HepG2 (cell line): ENCODE data around the gene ANXA2. TPM values are rescaled to one million over a fixed set of nuclear protein-coding genes. Genes with fewer than 3 reads are reported as not detected.

Experiments used
- ATAC-seq: fragments of 200-7000 bp; cut with Tn5 transposase; 3 replicates; pipeline ENCODE4 v1.9.1; 2020; ENCODE audit warnings: mild to moderate bottlenecking, moderate library complexity
- BruUV-seq: library from RNA; stranded (reverse); fragments of 400-500 nt; replicated peaks from 2 replicates; lab custom pipeline; 2021; lab: Mats Ljungman, UMichigan
- CTCF ChIA-PET: fragments of 300-600 bp; formaldehyde crosslinking; extraction: SDS; loops from one replicate; lab custom pipeline; 2021; ENCODE audit warnings: low total read pairs, inconsistent platforms, low intra/inter-chr PET ratio; lab: Yijun Ruan, JAX
- POLR2A ChIA-PET: fragments of 350-600 bp; sonication (Branson Sonifier 250); formaldehyde crosslinking; loops from one replicate; lab custom pipeline; 2020; ENCODE audit warnings: antibody characterized with exemption, inconsistent platforms; lab: Yijun Ruan, JAX
- DNase-seq: peaks from one replicate; pipeline ENCODE4 v3.0.0-alpha.2; 2015; ENCODE audit warnings: low spot score
- FAIRE-seq: peaks from 3 replicates; lab custom pipeline; 2011; peaks lifted over from hg19 to GRCh38; lab: Jason Lieb, UNC
- H2AFZ ChIP-seq: one replicate; pipeline ENCODE4 v1.6.1; 2011; ENCODE audit warnings: low read length, inconsistent platforms
- H3K27ac ChIP-seq: fragments of 300-600 bp; 3 replicates; pipeline ENCODE4 v1.8.0; 2011; ENCODE audit warnings: mixed run types, mild to moderate bottlenecking, mixed read lengths, low read length, inconsistent platforms; ENCODE audit not compliant: insufficient read depth; ENCODE audit errors: extremely low read length
- H3K27me3 ChIP-seq, 2 experiments: fragments of 200-600 bp in 1 of 2; 2 replicates in 1 of 2; 3 replicates in 1 of 2; pipeline versions ENCODE4 v1.6.0 to v1.8.0; 2011; ENCODE audit warnings: low read length in 2 of 2, mild to moderate bottlenecking in 2 of 2, moderate library complexity in 2 of 2, inconsistent platforms in 1 of 2; ENCODE audit not compliant: insufficient read depth in 2 of 2, control insufficient read depth in 1 of 2
- H3K36me3 ChIP-seq, 2 experiments: fragments of 200-600 bp in 1 of 2; replicated peaks in 1 of 2; 2 replicates in 1 of 2; 3 replicates in 1 of 2; pipeline versions ENCODE4 v1.5.1 to v1.8.0; 2011; ENCODE audit warnings: low read length in 2 of 2, inconsistent platforms in 1 of 2; ENCODE audit not compliant: insufficient read depth in 2 of 2, control insufficient read depth in 1 of 2
- H3K4me1 ChIP-seq: 2 replicates; pipeline ENCODE4 v1.5.1; 2012; ENCODE audit warnings: low read length, inconsistent platforms; ENCODE audit not compliant: insufficient read depth
- H3K4me2 ChIP-seq: 2 replicates; pipeline ENCODE4 v1.6.0; 2011; ENCODE audit warnings: low read depth, low read length, inconsistent platforms
- H3K4me3 ChIP-seq, 3 experiments: fragments of 200-600 bp in 1 of 3; sonication (generic), shearing (Covaris generic) in 1 of 3; replicated peaks in 1 of 3; 2 replicates each; pipeline ENCODE4 v1.5.1; 2011 to 2016; ENCODE audit warnings: low read length in 3 of 3, inconsistent platforms in 2 of 3, low read depth in 2 of 3, mild to moderate bottlenecking in 2 of 3, control low read depth in 1 of 3, mixed read lengths in 1 of 3; ENCODE audit not compliant: insufficient read depth in 1 of 3
- H3K79me2 ChIP-seq: one replicate; pipeline ENCODE4 v1.6.1; 2011; ENCODE audit warnings: low read length, inconsistent platforms; ENCODE audit not compliant: insufficient read depth
- H3K9ac ChIP-seq: 2 replicates; pipeline ENCODE4 v1.6.0; 2011; ENCODE audit warnings: mild to moderate bottlenecking, low read depth, low read length, inconsistent platforms; ENCODE audit not compliant: insufficient read depth
- H3K9me3 ChIP-seq: 2 replicates; pipeline ENCODE4 v1.5.1; 2012; ENCODE audit warnings: mild to moderate bottlenecking, low read length
- H4K20me1 ChIP-seq: 2 replicates; pipeline ENCODE4 v1.6.0; 2011; ENCODE audit warnings: inconsistent platforms, mild to moderate bottlenecking, low read length, moderate library complexity; ENCODE audit not compliant: insufficient read depth
- ELF4 ChIP-seq: sonication (generic); formaldehyde crosslinking; IDR thresholded peaks from 2 replicates; pipeline ENCODE4 v1.5.0; 2020; ENCODE audit warnings: missing genetic modification reagents, mild to moderate bottlenecking, moderate library complexity, borderline replicate concordance
- HMGA1 ChIP-seq: sonication (generic); formaldehyde crosslinking; conservative IDR thresholded peaks from 2 replicates; pipeline ENCODE4 v1.4.0; 2020; ENCODE audit warnings: missing genetic modification reagents
- HOXD1 ChIP-seq: sonication (generic); formaldehyde crosslinking; IDR thresholded peaks from 2 replicates; pipeline ENCODE4 v1.5.0; 2020; ENCODE audit warnings: missing genetic modification reagents
- KLF16 ChIP-seq, 2 experiments: sonication (generic) in 1 of 2; formaldehyde crosslinking in 1 of 2; IDR thresholded peaks; 2 replicates each; pipeline versions ENCODE4 v1.6.1 to v1.8.0; 2016 to 2023; ENCODE audit warnings: missing genetic modification reagents in 2 of 2, missing compliant biosample characterization in 1 of 2
- POLR2G ChIP-seq: fragments of 200-400 bp; formaldehyde crosslinking; IDR thresholded peaks from 2 replicates; pipeline ENCODE4 v1.6.1; 2018; ENCODE audit warnings: mild to moderate bottlenecking, low read depth, low read length, moderate library complexity
- RBFOX2 ChIP-seq: fragments of 200-400 bp; formaldehyde crosslinking; IDR thresholded peaks from 2 replicates; pipeline ENCODE4 v1.6.1; 2017; ENCODE audit warnings: low read depth, mild to moderate bottlenecking, low read length
- WGBS: methylation state at CpG from one replicate; pipeline ENCODE4 v1.1.6; 2017; ENCODE audit warnings: low lambda C conversion rate; 5-methylcytosine and 5-hydroxymethylcytosine counted together
- in situ Hi-C: cut with HindIII; loops from 2 replicates; pipeline ENCODE4 v1.10.0; 2017; ENCODE audit warnings: low pct_unique_long_range_greater_than_20kb; ENCODE audit not compliant: extremely low pct_ligation_motif_present
- intact Hi-C: fragments of 100-400 bp; cut with micrococcal nuclease; formaldehyde crosslinking; loops from one replicate; pipeline ENCODE4 v1.10.0; 2022; ENCODE audit not compliant: unreplicated experiment
- polyA plus RNA-seq, 8 experiments: library from polyadenylated mRNA; depleted of rRNA in 3 of 8; stranded (reverse) in 7 of 8; unstranded in 1 of 8; fragments of >200 nt; fragmentation: Illumina TruSeq in 4 of 8; extraction: Trizol in 4 of 8; gene quantifications; 2 replicates each; pipeline versions ENCODE4 v1.2.1 to v1.2.3, GENCODE V29; 2011 to 2016; ENCODE audit warnings: low read depth in 4 of 8, missing spikeins in 1 of 8, mixed read lengths in 1 of 8; ENCODE audit not compliant: insufficient read depth in 1 of 8
- total RNA-seq, 5 experiments: library from RNA; depleted of rRNA; stranded (reverse); fragments of >200 nt; fragmentation: Illumina TruSeq; extraction: Trizol; gene quantifications; 2 replicates each; pipeline ENCODE4 v1.2.3, GENCODE V29; 2016; ENCODE audit warnings: low read depth in 1 of 5

The ANXA2 gene
- total and polyA plus RNA-seq, 2 of the 13 experiments (the other 11 are each of a cell fraction or from before 2014, with no cell fraction given) = 196 to 613 TPM

- ATAC-seq (no peak), DNase-seq (no peak), FAIRE-seq (no peak)
- H3K4me2 ChIP-seq = peak overlapping the region; percentile 98
- no peak for TF ChIP-seq KLF16 (CRISPR knock-in tag; IDR thresholded peaks at IDR 0.05)
- TF ChIP-seq HOXD1 (CRISPR knock-in tag) = no peak
- no peak for TF ChIP-seq HMGA1 (CRISPR knock-in tag)
- TF ChIP-seq RBFOX2 = 0 out of 2 replicates have a peak, but pooled peaks have one; percentile 15
- no peak for TF ChIP-seq POLR2G
- no peak for TF ChIP-seq ELF4
- H3K79me2 ChIP-seq = peaks cover 65% of the 10 kb centered on the region
- CTCF ChIA-PET = no interaction called here
- H3K36me3 ChIP-seq = peaks cover 1 to 12% of the 10 kb centered on the region in 2 experiments; a peak in 3 of 5 replicates
- peak overlapping the region; percentile 84; the same call in 1 of the 2 replicates for H3K9ac ChIP-seq
- H2AFZ ChIP-seq = no peak overlapping the region
- 93% methylated on average over 21 of the region's 21 CpGs for WGBS
- intact Hi-C loops (no loop called here), in situ Hi-C loops (no loop called here)
- peaks cover 91% of the 10 kb centered on the region for H3K4me1 ChIP-seq
- H3K27ac ChIP-seq = peak overlapping the region; percentile 95
- BruUV-seq = no TSS peak
- H3K4me3 ChIP-seq = peak overlapping the region in 1 of 3 experiments; percentile 15; a peak in 1 of 6 replicates
- H3K27me3 ChIP-seq = no peaks in the 10 kb centered on the region; a peak in 1 of 5 replicates
- no peaks in the 10 kb centered on the region for H4K20me1 ChIP-seq
- no peaks in the 10 kb centered on the region for H3K9me3 ChIP-seq
- POLR2A ChIA-PET = interaction anchor here (0.9 to 5.6 kb wide), 4 partner anchors 8 to 25 kb away, joined by 3 to 59 read pairs (median 6); no protein-coding TSS in a partner anchor
These were observed 1.6 kb upstream of the ANXA2 start for GRCh38 chr15:60399246-60399915.
